GM18907 (cell line): ENCODE measurements around the gene SLC15A1.
"Not testable (repeated sequence)": the region's sequence is repeated elsewhere in the genome, so short reads cannot be mapped to it uniquely, and the experiment has no call there.

Experiments used
- ATAC-seq: cut with Tn5 transposase; IDR thresholded peaks from one replicate; pipeline ENCODE4 v1.9.1; 2021; ENCODE audit warnings: mild to moderate bottlenecking, moderate library complexity; ENCODE audit not compliant: unreplicated experiment

SLC15A1 gene

DNA sequence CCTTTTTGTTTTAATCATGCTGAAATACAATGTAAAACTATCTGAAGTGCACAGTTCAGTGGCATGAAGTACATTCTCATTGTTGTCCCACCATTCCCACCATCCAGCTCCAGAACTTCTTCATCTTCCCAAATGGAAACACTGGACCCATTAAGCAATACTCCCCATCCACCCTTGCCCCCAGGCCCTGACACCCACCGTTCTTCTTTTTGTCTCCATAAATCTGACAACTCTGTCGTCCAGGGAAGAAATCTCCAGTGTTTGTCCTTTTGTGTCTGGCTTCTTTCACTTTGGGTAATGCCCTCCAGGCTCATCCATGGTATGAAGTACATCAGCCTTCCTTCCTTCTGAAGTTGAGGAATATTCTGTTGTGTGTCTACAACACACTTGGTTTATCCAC, 2.6 kb upstream of the SLC15A1 start:
- no peak for ATAC-seq

DNA sequence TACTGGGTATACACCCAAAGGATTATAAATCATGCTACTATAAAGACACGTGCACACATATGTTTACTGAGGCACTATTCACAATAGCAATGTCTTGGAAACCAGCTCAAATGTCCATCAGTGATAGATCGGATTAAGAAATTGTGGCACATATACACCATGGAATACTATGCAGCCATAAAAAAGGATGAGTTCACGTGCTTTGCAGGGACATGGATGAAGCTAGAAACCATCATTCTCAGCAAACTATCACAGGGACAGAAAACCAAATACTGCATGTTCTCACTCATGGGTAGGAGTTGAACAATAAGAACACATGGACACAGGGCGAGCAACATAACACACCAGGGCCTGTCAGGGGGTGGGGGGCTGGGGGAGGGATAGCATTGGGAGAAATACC, 2.0 kb upstream of the SLC15A1 start:
- not testable (repeated sequence) for ATAC-seq

DNA sequence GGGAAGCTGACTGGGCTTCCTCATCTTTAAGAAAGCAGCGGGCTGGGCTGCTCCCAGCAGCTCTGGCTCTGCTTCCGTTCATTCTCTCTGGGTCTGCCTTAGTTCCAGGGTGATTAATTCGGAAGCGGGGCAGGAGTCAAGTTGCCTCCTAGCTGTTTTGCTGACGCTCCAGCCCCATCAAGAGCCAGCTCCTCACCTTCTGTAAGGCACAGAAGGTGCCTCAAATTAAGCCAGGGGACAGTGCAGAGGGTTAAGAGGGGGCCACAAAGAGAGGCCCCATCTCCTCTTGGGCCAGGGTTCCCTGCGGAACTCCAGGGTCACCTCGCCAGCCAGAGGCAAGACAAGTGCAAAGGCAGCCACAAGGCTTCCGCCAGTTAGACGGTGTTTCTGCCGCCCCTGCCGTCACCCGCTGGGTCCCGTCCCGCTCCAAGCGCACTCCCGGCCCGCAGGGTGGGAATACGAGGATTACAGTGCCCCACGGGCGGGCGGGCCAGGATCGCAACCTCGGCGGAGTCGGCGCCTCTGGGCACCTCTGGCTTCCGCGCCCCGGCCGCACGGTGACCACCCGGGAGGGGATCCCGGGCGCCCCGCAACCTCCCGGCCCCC, 508 bp downstream of the SLC15A1 start:
- ATAC-seq, result no peak

DNA sequence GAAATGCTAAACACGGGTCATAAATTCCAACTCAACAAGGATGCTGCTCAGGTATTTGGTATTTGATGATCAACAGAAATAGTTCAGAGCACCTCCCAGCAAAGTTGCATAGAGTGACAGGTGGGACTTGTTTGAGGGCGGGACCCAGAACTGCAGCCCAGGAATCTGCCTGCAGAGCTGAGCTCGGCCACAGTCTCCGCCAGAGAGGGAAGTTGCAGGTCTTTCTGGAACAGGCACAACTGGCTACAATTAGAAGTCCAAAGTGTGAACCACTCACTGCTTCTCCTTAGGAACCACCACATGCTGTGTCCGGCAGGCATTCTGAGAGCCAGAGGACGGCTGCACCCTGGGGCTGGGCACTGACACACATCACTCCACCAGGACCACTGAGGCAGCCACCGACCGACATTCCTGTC, 1.1 kb downstream of the SLC15A1 start:
- ATAC-seq, result no peak

DNA sequence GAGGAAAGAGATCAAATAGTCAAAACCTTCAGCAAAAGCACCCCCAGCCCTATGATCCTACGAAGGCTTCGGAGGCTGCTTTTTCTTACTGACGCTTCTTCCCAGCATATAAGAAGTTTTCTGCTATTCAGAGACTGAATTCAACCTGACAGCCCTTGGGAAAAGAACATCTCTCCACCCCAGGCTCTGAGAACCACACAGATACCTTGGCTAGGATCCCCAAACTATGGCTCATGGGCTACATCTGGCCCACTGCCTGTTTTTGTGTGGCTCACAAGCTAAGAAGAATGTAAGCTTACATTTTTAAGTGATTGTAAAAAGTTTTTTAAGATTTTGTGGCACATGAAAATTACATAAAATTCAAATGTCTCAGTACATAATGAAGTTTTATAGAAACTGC, 3.0 kb downstream of the SLC15A1 start:
- ATAC-seq, result no peak

DNA sequence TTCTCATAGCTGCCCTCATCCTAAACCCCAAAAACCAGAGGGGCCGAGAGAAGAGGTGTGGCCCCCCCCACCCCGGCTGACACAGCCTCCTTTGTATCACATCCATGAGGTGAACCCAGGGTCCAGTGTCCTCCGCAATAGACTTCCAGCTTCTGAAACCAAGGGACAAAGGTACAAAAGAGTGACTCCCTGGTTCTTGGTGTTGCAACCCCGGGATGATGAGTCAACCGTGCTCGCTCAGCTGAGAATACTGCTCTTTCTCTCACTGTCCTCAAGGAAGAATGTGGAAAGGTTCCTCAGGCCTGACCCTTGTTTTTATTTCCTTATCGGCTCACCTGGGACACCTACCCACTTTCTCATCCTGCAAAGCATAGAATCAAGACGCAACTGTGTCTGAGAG, 5.5 kb downstream of the SLC15A1 start:
- ATAC-seq, result no peak

DNA sequence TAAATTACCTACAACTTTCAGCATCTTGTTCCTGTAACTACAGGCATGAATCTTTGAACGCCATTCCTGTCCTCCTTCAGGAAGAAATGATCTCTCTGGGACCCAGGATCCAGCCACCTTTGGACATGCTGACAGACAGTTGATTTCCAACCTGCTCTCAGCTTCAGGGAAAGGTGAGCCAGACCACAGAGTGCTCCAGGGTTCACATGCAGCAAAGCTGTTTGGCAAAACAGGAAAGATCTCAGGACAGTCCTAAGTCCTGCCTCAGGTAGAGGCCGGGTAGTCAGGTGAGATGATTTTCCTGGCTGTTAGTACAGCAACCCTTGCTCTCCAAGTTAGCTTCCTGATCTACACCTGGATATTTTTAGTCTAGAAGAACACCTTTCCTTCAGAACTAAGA, 9.1 kb downstream of the SLC15A1 start:
- ATAC-seq, result no peak

DNA sequence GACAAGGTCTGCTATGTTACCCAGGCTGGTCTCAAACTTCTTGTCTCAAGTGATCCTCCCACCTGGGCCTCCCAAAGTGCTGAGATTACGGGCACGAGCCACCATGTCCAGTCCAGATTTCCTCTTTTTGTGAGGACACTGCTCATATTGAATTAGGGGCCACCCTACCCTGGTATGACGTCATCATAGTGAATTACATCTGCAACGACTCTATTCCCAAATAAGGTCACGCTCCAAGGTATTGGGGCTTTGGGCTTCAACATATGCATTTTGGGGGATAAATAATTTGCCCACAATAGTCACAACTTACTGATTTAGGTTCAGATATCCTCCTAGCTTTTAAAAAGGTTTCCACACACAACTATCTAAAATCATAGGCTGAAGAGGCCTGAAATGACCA, 9.5 kb downstream of the SLC15A1 start:
- no peak for ATAC-seq

DNA sequence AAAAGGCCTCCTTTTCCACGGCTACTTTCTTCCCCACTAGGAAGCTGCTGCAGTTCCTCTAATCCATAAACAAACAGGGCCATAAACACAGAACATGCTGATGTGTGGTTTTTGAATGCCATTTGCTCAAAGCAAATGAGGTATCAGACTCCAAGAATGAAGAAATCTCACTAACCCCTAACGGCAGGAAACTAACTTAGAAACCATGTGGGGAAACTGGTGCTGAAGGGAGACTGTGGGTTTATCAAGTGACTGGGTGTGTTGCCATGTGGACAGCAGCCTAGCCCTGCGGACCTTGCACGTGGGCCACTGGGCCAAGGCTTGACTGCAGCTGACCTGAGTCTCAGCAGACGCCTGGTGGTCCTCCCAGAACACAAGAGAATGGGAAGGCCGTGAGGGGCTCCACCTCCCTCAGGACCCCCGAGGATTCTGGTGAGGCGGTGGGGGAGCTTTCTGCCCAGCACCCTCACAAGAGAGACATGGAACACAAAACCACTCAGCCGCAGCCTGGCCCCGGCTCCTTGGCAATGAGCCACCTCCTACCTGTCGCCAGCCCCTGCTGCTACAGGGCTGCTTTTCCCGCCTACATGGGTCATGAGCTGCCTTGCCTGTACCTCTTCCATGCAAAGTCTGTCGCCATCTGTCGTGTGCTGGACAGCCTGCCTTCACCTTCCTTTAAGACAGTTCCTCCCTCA, 10.6 kb downstream of the SLC15A1 start:
- ATAC-seq, result no peak

DNA sequence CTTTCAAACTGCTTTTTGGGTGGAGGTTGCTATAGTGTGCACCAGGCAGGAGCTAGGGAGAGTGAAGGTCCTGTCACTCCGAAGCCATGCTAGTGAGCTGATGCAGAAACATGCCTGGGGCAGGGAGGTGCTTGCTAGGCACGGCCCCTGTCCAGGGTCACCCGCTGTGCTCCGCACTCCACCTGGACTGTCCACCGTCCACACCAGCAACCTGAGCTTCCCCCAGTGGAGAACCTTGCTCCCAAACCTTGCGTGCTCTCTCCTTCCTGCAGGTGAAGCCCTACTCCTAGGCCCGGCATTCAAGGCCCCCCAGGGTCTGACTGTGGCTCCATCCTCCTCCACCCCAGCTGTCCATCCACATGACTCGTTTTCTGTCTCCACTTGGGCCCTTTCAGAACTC, 12.3 kb downstream of the SLC15A1 start:
- no peak for ATAC-seq

DNA sequence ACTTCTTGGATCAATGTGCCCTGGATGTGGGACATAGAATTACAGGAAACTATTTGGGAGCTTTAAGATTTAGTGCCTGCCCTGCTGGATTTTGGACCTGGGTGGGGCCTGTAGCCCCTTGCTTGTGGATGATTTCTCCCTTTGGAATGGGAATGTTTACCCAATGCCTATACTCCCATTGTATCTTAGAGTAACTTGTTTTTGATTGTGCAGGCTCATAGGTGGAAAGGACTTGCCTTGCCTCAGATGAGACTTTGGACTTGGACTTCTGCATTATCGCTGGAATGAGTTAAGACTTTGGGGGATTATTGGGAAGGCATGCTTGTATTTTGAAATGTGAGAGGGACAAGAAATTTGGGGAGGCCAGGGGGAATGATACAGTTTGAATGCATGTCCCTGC, 13.5 kb downstream of the SLC15A1 start:
- ATAC-seq, result no peak

DNA sequence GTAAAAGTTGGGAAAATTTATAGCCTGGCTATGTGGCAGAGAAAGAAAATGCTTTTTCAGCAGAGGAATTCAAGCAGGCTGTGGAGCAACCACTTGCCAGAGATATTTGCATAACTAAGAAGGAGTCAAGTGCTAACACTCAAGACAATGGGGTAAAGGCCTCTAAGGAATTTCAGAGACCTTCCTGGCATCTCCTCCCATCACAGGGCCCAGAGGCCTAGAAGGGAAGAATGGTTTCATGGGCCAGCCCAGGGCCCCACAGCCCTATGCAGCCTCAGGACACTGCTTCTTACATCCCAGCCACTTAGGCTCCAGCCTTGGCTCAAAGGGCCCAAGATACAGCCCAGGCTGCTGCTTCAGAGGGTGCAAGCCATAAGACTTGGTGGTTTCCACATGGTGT, 14.3 kb downstream of the SLC15A1 start:
- ATAC-seq, result no peak

DNA sequence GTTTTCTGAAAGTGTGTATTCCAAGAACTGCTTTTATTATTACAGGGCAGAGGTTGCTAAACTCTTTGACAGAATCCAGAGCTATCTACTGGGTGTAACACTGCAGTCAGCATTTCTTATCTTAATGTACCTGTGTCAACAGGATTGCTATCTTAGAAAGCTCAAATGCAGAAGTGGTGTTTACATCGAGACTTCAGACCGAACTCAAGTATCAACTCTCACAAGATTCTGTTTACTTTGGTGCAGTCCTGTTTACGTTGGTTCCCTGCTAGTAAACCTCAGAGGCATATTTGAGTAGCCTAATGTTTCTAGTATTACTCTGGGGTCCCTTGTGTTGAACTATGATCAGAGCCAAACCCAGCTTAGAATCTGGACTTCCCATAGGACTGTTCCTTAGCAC, 20.5 kb downstream of the SLC15A1 start:
- no peak for ATAC-seq

DNA sequence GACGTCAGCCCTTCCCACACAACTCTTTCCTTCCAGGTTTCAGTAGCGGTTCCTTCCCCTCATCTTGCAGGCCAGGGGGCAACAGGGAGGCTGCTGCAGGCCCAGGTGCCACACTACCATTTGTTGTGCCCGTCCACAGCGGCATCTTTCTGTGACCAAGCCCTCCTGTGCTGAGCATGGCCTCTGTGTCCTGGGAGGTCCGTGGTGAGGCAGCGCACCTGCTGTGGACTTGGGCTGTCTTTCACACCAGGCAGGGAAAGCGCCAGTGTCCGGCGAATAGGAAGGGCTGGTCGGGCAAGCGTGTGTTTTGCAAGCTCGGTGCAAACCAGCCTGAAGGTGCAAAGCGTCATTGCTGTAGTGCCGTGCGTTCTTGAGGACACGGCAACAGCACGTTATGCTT, 21.4 kb downstream of the SLC15A1 start:
- no peak for ATAC-seq

DNA sequence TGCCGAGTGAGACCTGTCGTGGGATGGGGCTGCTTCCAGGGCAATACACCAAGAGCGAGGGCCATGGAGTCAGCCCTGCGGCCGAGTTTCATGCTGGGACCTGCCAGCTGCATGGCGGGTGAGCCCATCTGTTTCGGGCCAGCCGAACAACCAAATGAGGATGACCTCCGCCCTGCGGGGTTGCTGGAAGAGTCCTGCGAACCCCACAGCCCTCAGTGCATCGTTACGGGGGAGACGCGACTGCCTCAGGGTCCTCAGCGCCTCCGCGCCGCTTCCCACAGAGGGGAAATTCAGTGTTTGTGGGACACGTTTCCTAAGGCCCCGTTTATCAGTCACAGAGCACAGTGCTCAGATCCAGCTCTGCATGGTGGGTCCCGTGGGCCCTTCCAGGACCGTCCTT, 22.0 kb downstream of the SLC15A1 start:
- no peak for ATAC-seq

DNA sequence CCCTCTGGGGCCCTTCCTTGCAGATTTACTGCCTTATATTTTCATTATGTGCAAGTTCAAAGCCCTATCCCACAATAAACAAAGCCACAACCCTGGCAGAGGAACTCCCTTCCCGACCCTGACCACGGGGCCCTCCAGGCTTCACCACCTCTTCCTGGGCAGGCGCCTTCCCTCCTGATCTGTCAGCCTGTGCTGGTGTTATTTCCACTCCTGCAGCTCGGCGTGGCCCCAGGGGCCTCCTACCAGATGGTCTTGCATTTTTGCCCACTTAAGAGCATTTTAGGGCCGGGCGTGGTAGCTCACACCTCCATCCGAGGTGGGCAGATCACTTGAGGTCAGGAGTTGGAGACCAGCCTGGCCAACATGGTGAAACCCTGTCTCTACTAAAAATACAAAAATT, 22.8 kb downstream of the SLC15A1 start:
- ATAC-seq, result no peak

DNA sequence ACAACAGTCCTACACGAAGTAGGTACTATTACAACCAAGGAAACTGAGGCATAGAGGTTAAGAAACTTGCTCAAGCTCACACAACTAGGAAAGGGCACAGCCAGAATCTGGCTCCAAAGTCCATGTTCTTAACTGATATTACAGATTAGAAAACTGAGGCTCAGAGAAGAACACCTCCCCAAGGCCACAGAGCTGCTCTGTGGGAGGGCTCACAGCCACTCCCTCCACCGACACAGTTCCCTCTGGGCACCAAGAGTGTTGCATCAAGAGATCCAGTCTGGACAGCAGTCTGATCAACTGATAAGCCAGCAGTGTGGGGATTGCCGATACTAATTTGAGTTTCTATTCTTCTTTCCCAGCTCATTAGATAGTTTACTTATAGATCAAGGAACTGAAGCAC, 29.5 kb downstream of the SLC15A1 start:
- ATAC-seq, result no peak

DNA sequence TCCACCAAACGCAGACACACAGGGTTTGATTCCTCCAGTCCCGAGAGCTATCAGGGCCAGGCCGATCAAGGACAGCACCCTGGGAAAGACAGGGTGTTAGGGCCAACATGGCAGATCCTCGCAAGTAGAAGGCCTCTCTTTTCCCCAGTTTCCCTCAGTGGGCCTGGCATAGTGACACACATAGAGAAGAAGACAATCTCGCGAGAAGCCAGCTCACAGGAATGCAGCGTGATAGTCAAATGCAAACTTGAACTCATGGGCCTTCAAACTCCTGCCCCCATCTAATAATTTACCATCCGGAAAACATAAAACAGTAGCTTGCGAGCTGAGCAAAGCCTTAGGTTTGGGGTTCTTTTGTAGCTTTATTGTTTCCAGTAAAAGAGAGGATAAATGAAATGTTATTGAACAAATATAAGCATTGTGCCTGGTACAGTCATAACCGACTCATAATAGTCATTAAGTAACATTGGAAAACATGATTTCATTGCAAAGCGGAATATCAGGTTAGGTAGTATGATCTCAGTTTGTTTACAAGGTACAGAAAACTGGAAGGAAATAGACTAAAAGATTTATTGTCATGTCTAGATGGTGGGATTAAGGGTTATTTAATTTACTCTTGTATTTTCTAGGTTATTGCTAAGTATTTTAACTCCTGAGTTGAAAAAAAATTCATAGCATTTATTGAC, 30.5 kb downstream of the SLC15A1 start:
- no peak for ATAC-seq

DNA sequence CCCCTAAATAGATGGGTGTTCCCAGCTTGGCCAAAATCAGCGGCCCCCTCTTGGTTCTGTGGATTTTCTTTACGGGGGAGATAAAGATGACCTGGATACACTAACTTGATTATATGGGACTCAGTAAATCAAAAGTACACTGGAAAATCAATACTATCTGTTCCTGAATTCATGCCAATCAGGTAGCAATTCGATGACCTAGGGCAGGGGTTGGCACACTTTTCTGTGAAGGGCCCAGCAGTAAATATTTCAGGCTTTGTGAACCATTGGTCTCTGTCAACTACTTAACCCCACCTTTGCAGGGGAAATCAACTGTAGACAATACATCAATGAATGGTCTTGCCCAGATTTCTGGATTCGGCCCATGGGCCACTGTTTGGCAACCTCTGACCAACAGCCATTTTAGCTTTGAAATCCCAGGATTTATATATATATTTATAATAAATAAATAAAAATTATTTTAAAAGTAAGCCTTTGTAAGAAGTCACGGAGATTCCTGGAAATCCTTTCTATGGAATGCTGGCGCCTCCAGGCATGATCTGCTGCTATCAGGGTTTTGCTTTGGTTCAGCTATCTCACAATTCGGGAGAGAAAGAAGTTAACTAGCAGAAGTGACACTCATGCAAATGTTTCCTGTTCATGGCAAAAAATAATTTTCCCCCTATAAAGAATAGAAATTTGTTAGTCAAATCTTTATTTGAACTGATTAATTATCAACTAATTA, 32.8 kb downstream of the SLC15A1 start:
- no peak for ATAC-seq

DNA sequence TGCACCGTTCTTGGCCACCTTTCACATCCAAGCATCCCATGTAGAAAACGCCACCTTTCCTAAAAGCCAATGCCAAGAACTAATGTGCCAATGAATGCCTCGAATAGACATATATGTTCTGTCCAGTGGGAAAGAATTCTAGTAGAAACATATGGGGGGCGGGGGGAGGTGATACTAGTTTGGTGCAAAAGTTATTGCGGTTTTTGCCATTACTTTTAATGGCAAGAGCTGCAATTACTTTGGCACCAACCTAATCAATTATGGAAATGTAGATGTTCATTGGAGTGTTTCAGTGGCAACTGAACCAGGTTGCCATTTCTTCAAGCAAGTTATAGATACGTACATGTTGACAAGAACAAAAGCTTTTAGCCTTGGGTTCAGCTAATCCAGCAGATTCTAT, 34.6 kb downstream of the SLC15A1 start:
- ATAC-seq, result no peak

DNA sequence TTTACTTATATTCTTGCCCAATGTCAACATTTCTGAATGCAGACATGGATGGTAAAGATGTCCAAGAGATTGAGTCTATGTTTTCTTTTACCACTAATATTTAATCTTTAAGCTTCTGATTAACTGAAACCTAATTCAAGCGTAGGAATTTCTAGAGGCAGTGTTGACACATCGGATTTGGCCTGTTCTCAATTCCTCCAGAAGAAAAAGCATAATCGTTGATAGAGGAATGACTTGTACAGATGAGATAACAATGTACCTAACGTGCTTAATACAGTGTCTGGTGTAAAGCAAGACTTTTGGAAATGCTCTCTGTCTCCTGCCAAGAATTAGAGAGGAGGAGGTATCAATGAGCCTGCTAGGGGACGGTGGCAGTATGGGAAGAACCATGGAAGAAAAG, 35.2 kb downstream of the SLC15A1 start:
- ATAC-seq, result no peak

DNA sequence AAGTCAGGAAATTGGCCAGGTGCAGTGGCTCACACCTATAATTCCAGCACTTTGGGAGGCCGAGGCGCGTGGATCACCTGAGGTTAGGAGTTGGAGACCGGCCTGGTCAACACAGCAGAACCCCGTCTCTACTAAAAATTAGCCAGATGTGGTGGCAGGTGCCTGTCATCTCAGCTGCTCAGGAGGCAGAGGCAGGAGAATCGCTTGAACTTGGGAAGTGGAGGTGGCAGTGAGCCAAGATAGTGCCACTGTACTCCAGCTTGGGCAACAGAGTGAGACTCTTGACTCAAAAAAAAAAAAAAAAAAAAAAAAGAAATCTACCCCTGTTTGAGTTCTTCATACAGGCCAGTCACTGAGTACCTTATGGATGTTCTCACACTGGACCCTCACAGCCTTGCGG, 42.0 kb downstream of the SLC15A1 start:
- no peak for ATAC-seq
